A549 (cell line): ENCODE measurements around the gene RDH5. TPM values are rescaled to one million over a fixed set of nuclear protein-coding genes. Genes with fewer than 3 reads are reported as not detected.

Experiments used
- ATAC-seq, 2 experiments: fragments of 200-7000 bp in 1 of 2; fragments of >200 bp in 1 of 2; cut with Nextera tagmentation in 1 of 2; cut with Tn5 transposase in 1 of 2; 3 replicates each; pipeline versions ENCODE4 v1.8.0 to v1.9.1; 2018 to 2020; ENCODE audit warnings: mild to moderate bottlenecking in 1 of 2, moderate library complexity in 1 of 2
- CTCF ChIA-PET: fragments of 300-600 bp; sonication (Branson Sonifier 250); formaldehyde crosslinking; extraction: SDS; loops from one replicate; lab custom pipeline; 2021; ENCODE audit warnings: antibody characterized with exemption, inconsistent platforms; lab: Yijun Ruan, JAX
- POLR2A ChIA-PET: fragments of 350-600 bp; formaldehyde crosslinking; extraction: SDS; loops from one replicate; lab custom pipeline; 2021; ENCODE audit warnings: antibody characterized with exemption, inconsistent platforms; lab: Yijun Ruan, JAX
- DNase-seq, 2 experiments: peaks; one replicate each; pipeline versions ENCODE4 v3.0.0 to v3.0.0-alpha.2; 2011 to 2016; ENCODE audit warnings: low read depth in 1 of 2, low spot score in 1 of 2
- FAIRE-seq: peaks from 2 replicates; lab custom pipeline; 2011; peaks lifted over from hg19 to GRCh38; lab: Jason Lieb, UNC
- H3K27ac ChIP-seq, 2 experiments: fragments of >200 bp; sonication (Bioruptor Twin); formaldehyde crosslinking; 3 replicates each; pipeline ENCODE4 v1.5.1; 2016 to 2017
- H3K4me1 ChIP-seq: fragments of >200 bp; sonication (Bioruptor Twin); formaldehyde crosslinking; 3 replicates; pipeline ENCODE4 v1.6.1; 2016
- H3K4me2 ChIP-seq: fragments of >200 bp; sonication (Bioruptor Twin); formaldehyde crosslinking; 3 replicates; pipeline ENCODE4 v1.6.1; 2016
- H3K4me3 ChIP-seq: fragments of >200 bp; sonication (Bioruptor Twin); formaldehyde crosslinking; 3 replicates; pipeline ENCODE4 v1.5.1; 2016
- H3K9me3 ChIP-seq: fragments of >200 bp; sonication (Bioruptor Twin); formaldehyde crosslinking; 3 replicates; pipeline ENCODE4 v1.6.1; 2016
- CBX2 ChIP-seq: fragments of 200-600 bp; sonication (generic); IDR thresholded peaks from 2 replicates; pipeline ENCODE4 v1.6.1; 2016; ENCODE audit warnings: low read depth, mild to moderate bottlenecking, borderline replicate concordance
- CBX8 ChIP-seq: fragments of 200-600 bp; sonication (generic); IDR thresholded peaks from 2 replicates; pipeline ENCODE4 v1.6.1; 2016
- CTCF ChIP-seq: fragments of >200 bp; sonication (Bioruptor Twin); formaldehyde crosslinking; IDR thresholded peaks from 3 replicates; pipeline ENCODE4 v1.5.1; 2016
- EHF ChIP-seq: fragments of 250-450 bp; sonication (Bioruptor Pico); IDR thresholded peaks from 2 replicates; pipeline ENCODE4 v1.5.0; 2020; ENCODE audit warnings: mild to moderate bottlenecking
- FOSB ChIP-seq: fragments of 250-450 bp; sonication (Bioruptor Pico); IDR thresholded peaks from 2 replicates; pipeline ENCODE4 v1.5.0; 2020; ENCODE audit warnings: mild to moderate bottlenecking, moderate library complexity
- FOXS1 ChIP-seq: fragments of 250-450 bp; sonication (Bioruptor Pico); IDR thresholded peaks from 2 replicates; pipeline ENCODE4 v1.5.0; 2020; ENCODE audit warnings: mild to moderate bottlenecking, moderate library complexity
- HEYL ChIP-seq: fragments of 250-450 bp; sonication (Bioruptor Pico); IDR thresholded peaks from 2 replicates; pipeline ENCODE4 v1.8.0; 2021; ENCODE audit warnings: mild to moderate bottlenecking, moderate library complexity
- KDM5A ChIP-seq: fragments of 200-600 bp; sonication (generic); IDR thresholded peaks from 2 replicates; pipeline ENCODE4 v1.6.1; 2016; ENCODE audit warnings: antibody characterized with exemption, mild to moderate bottlenecking
- MAFK ChIP-seq: fragments of 450-650 bp; IDR thresholded peaks from 2 replicates; pipeline ENCODE4 v1.6.1; 2014; ENCODE audit not compliant: partially characterized antibody
- MYC ChIP-seq: IDR thresholded peaks from 2 replicates; pipeline ENCODE4 v1.6.1; 2012; ENCODE audit warnings: mild to moderate bottlenecking, inconsistent platforms, low read length, improper control_type of control experiment, borderline replicate concordance
- NPAS2 ChIP-seq: fragments of 250-450 bp; sonication (Bioruptor Pico); IDR thresholded peaks from 2 replicates; pipeline ENCODE4 v1.8.0; 2022; ENCODE audit warnings: mild to moderate bottlenecking, moderate library complexity, borderline replicate concordance
- NR3C1 ChIP-seq: fragments of >200 bp; sonication (Bioruptor Twin); formaldehyde crosslinking; IDR thresholded peaks from 3 replicates; pipeline ENCODE4 v1.6.1; 2017
- POLR2A ChIP-seq: IDR thresholded peaks from 2 replicates; pipeline ENCODE4 v1.6.1; 2012; ENCODE audit warnings: mild to moderate bottlenecking, low read length
- RAD21 ChIP-seq, 2 experiments: fragments of >200 bp in 1 of 2; sonication (Bioruptor Twin) in 1 of 2; formaldehyde crosslinking in 1 of 2; IDR thresholded peaks in 1 of 2; conservative IDR thresholded peaks in 1 of 2; 2 replicates in 1 of 2; 3 replicates in 1 of 2; pipeline ENCODE4 v1.6.1; 2012 to 2018; ENCODE audit warnings: inconsistent platforms in 1 of 2
- RFX5 ChIP-seq: fragments of 450-650 bp; IDR thresholded peaks from 2 replicates; pipeline ENCODE4 v1.7.1; 2014; ENCODE audit warnings: antibody characterized with exemption, mild to moderate bottlenecking, moderate library complexity
- SMC3 ChIP-seq: fragments of >200 bp; sonication (Bioruptor Twin); formaldehyde crosslinking; IDR thresholded peaks from 3 replicates; pipeline ENCODE4 v1.6.1; 2018; ENCODE audit warnings: inconsistent platforms
- USF2 ChIP-seq: fragments of 450-650 bp; IDR thresholded peaks from 2 replicates; pipeline ENCODE4 v1.6.1; 2014; ENCODE audit warnings: antibody characterized with exemption
- WGBS: methylation state at CpG from one replicate; pipeline ENCODE4 v1.1.6; 2017; ENCODE audit errors: missing lambda C conversion rate; 5-methylcytosine and 5-hydroxymethylcytosine counted together
- polyA plus RNA-seq, 4 experiments: library from polyadenylated mRNA; depleted of rRNA in 3 of 4; stranded (reverse); fragments of >200 nt; fragmentation: RNase III in 1 of 4; extraction: RNeasy Plus Mini Kit Qiagen cat#74134 plus additional on column Dnase treatment in 1 of 4; gene quantifications; 2 replicates in 3 of 4; 3 replicates in 1 of 4; pipeline ENCODE4 v1.2.3, GENCODE V29; 2011 to 2017
- TF ChIP-seq, protein P1 (sequence below): fragments of >200 bp; sonication (Bioruptor Twin); formaldehyde crosslinking; IDR thresholded peaks from 3 replicates; pipeline ENCODE4 v1.6.1; 2016
- TF ChIP-seq, protein P2 (sequence below): fragments of 200-600 bp; sonication (generic); IDR thresholded peaks from 2 replicates; pipeline ENCODE4 v1.6.1; 2016; ENCODE audit warnings: antibody characterized with exemption, mild to moderate bottlenecking, moderate library complexity

The RDH5 gene
- polyA plus RNA-seq, 2 of the 4 experiments (the other 2 are of a cell fraction) = 4.1 to 9.1 TPM

GRCh38 chr12:55736780-55737580 lies 16.8 kb downstream of the RDH5 start:
- CTCF ChIA-PET = interaction anchor here (0.7 to 11.7 kb wide), 27 partner anchors 8 to 555 kb away, joined by 3 to 139 read pairs (median 9); partner anchors contain the start of genes BLOC1S1, CD63, ORMDL2 and RDH5
- FAIRE-seq = no peak
- Histone ChIP-seq H3K9me3 (no peaks in the 10 kb centered on the region), H3K4me2 (no peak overlapping the region), H3K4me1 (peaks cover 7% of the 10 kb centered on the region; the same call in 2 of the 3 replicates), H3K4me3 (no peak overlapping the region), H3K27ac (no peak overlapping the region)
- 53% methylated on average over 6 of the region's 6 CpGs for WGBS
- peak; percentile 68 to 81 for TF ChIP-seq RAD21 (conservative IDR thresholded peaks at IDR 0.05 in 1 of 2, IDR thresholded peaks at IDR 0.05 in 1 of 2)
- peak; percentile 70 for TF ChIP-seq CTCF
- peak; percentile 93 for TF ChIP-seq MAFK
- TF ChIP-seq SMC3 = peak; percentile 73
- no peak for TF ChIP-seq CBX2
- ATAC-seq = peak; percentile 78 to 89
- POLR2A ChIA-PET = interaction anchor here (1.7 to 2.2 kb wide), 2 partner anchors 7 to 81 kb away, joined by 10 to 18 read pairs; partner anchors contain the start of genes CD63, ORMDL2 and SARNP
- peak; percentile 69 to 86 for DNase-seq

GRCh38 chr12:55737581-55738122 lies 17.5 kb downstream of the RDH5 start:
- CTCF ChIA-PET = interaction anchor here (0.8 to 11.7 kb wide), 49 partner anchors 9 to 753 kb away, joined by 3 to 139 read pairs (median 6); partner anchors contain the start of genes BLOC1S1, CD63, DGKA and DNAJC14
- H3K9me3 ChIP-seq = no peaks in the 10 kb centered on the region
- peak overlapping the region in 1 of 2 experiments; percentile 72; a peak in 4 of 6 replicates for H3K27ac ChIP-seq
- H3K4me2 ChIP-seq = peak overlapping the region; percentile 88
- no peak overlapping the region for H3K4me3 ChIP-seq
- POLR2A ChIA-PET = interaction anchor here (1.7 to 2.2 kb wide), 3 partner anchors 8 to 80 kb away, joined by 7 to 18 read pairs (median 10); partner anchors contain the start of genes CD63, ORMDL2 and SARNP
- H3K4me1 ChIP-seq = peaks cover 10% of the 10 kb centered on the region; the same call in 2 of the 3 replicates
- ATAC-seq (peak; percentile 10 to 43; a peak in 5 of 6 replicates), DNase-seq (no peak), FAIRE-seq (no peak)
- no peak for TF ChIP-seq CTCF
- no peak for TF ChIP-seq SMC3
- no peak for TF ChIP-seq NPAS2 (CRISPR knock-in tag)
- no peak for TF ChIP-seq MYC
- TF ChIP-seq KDM5A = no peak
- TF ChIP-seq, protein P1, sequence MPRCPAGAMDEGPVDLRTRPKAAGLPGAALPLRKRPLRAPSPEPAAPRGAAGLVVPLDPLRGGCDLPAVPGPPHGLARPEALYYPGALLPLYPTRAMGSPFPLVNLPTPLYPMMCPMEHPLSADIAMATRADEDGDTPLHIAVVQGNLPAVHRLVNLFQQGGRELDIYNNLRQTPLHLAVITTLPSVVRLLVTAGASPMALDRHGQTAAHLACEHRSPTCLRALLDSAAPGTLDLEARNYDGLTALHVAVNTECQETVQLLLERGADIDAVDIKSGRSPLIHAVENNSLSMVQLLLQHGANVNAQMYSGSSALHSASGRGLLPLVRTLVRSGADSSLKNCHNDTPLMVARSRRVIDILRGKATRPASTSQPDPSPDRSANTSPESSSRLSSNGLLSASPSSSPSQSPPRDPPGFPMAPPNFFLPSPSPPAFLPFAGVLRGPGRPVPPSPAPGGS = no peak
- TF ChIP-seq RFX5 = no peak
- TF ChIP-seq FOXS1 (CRISPR knock-in tag) = no peak
- no peak for TF ChIP-seq POLR2A
- no peak for TF ChIP-seq EHF
- TF ChIP-seq USF2 = no peak
- no peak for TF ChIP-seq HEYL (CRISPR knock-in tag)
- no peak for TF ChIP-seq FOSB (CRISPR knock-in tag)
- TF ChIP-seq, protein P2, sequence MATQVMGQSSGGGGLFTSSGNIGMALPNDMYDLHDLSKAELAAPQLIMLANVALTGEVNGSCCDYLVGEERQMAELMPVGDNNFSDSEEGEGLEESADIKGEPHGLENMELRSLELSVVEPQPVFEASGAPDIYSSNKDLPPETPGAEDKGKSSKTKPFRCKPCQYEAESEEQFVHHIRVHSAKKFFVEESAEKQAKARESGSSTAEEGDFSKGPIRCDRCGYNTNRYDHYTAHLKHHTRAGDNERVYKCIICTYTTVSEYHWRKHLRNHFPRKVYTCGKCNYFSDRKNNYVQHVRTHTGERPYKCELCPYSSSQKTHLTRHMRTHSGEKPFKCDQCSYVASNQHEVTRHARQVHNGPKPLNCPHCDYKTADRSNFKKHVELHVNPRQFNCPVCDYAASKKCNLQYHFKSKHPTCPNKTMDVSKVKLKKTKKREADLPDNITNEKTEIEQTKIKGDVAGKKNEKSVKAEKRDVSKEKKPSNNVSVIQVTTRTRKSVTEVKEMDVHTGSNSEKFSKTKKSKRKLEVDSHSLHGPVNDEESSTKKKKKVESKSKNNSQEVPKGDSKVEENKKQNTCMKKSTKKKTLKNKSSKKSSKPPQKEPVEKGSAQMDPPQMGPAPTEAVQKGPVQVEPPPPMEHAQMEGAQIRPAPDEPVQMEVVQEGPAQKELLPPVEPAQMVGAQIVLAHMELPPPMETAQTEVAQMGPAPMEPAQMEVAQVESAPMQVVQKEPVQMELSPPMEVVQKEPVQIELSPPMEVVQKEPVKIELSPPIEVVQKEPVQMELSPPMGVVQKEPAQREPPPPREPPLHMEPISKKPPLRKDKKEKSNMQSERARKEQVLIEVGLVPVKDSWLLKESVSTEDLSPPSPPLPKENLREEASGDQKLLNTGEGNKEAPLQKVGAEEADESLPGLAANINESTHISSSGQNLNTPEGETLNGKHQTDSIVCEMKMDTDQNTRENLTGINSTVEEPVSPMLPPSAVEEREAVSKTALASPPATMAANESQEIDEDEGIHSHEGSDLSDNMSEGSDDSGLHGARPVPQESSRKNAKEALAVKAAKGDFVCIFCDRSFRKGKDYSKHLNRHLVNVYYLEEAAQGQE = no peak
- no peak for TF ChIP-seq CBX8
- no peak for TF ChIP-seq NR3C1
- WGBS = 35% methylated on average over 4 of the region's 4 CpGs
